Muscle of leg (tissue), 11 donors: ENCODE measurements around the gene CDK14. TPM values are rescaled to one million over a fixed set of nuclear protein-coding genes. Genes with fewer than 3 reads are reported as not detected.

ENCODE experiments used
- DNase-seq: peaks from one replicate; pipeline ENCODE4 v3.0.0; 2013
- H3K27ac ChIP-seq: one replicate; pipeline ENCODE4 v1.5.1; 2013; ENCODE audit warnings: mild to moderate bottlenecking, low read length, control low read depth
- H3K27me3 ChIP-seq: one replicate; pipeline ENCODE4 v1.6.1; 2013; ENCODE audit warnings: low read length; ENCODE audit not compliant: control insufficient read depth, insufficient read depth
- H3K36me3 ChIP-seq: one replicate; pipeline ENCODE4 v1.6.1; 2013; ENCODE audit warnings: low read length; ENCODE audit not compliant: control insufficient read depth, insufficient read depth
- H3K4me1 ChIP-seq: one replicate; pipeline ENCODE4 v1.6.1; 2013; ENCODE audit warnings: low read length; ENCODE audit not compliant: control insufficient read depth, insufficient read depth
- H3K4me3 ChIP-seq: one replicate; pipeline ENCODE4 v1.5.1; 2013; ENCODE audit warnings: low read length, control low read depth
- H3K9me3 ChIP-seq: replicated peaks from 2 replicates; pipeline ENCODE4 v1.6.1; 2013; ENCODE audit warnings: low read depth, low read length; ENCODE audit not compliant: control insufficient read depth
- WGBS: methylation state at CpG from one replicate; pipeline ENCODE4 v1.1.5; 2013; ENCODE audit warnings: missing lambda C conversion rate; ENCODE audit not compliant: insufficient coverage; 5-methylcytosine and 5-hydroxymethylcytosine counted together
- polyA plus RNA-seq, 8 donors: library from polyadenylated mRNA; unstranded; fragments of 120-200 nt; gene quantifications; one replicate each; pipeline versions ENCODE4 v1.2.1 to v1.2.3, GENCODE V29; 2013; ENCODE audit warnings: inconsistent platforms in 1 of 8, low replicate concordance in 1 of 8; ENCODE audit not compliant: insufficient read length in 8 of 8, insufficient read depth in 1 of 8
- total RNA-seq: library from RNA; stranded (reverse); fragments of 120-200 nt; gene quantifications from one replicate; pipeline ENCODE4 v1.2.4, GENCODE V29; 2013

The CDK14 gene
- total and polyA plus RNA-seq, 9 donors: 14.9 to 36.7 (median 21.3) TPM

GRCh38 chr7:90938371-90938770 is 342.2 kb downstream of the CDK14 start:
- Histone ChIP-seq H3K4me1 (peaks cover 6% of the 10 kb centered on the region), H3K36me3 (no peaks in the 10 kb centered on the region), H3K9me3 (no peaks in the 10 kb centered on the region), H3K27ac (no peak overlapping the region), H3K4me3 (no peak overlapping the region), H3K27me3 (no peaks in the 10 kb centered on the region)
- peak; percentile 20 for DNase-seq

GRCh38 chr7:90939666-90940065 is 343.5 kb downstream of the CDK14 start:
- Histone ChIP-seq H3K4me1 (no peaks in the 10 kb centered on the region), H3K36me3 (no peaks in the 10 kb centered on the region), H3K27ac (no peak overlapping the region), H3K4me3 (no peak overlapping the region), H3K27me3 (no peaks in the 10 kb centered on the region), H3K9me3 (no peaks in the 10 kb centered on the region)
- no CpG with 5 or more reads among the region's 3 CpGs for WGBS
- no peak for DNase-seq

- no peak for DNase-seq
- 94% methylated on average over 3 of the region's 3 CpGs for WGBS
- no peaks in the 10 kb centered on the region for H3K36me3 ChIP-seq
- H3K4me1 ChIP-seq: no peaks in the 10 kb centered on the region
- no peaks in the 10 kb centered on the region for H3K27me3 ChIP-seq
- H3K9me3 ChIP-seq: no peaks in the 10 kb centered on the region
- H3K4me3 ChIP-seq: no peak overlapping the region
- no peak overlapping the region for H3K27ac ChIP-seq
These were observed 347.9 kb downstream of the CDK14 start for GRCh38 chr7:90944021-90944420.

GRCh38 chr7:90945104-90945787 is 349.1 kb downstream of the CDK14 start:
- WGBS: 86% methylated on average over 1 of the region's 5 CpGs
- H3K36me3 ChIP-seq: no peaks in the 10 kb centered on the region
- peak overlapping the region; percentile 52 for H3K27ac ChIP-seq
- H3K27me3 ChIP-seq: no peaks in the 10 kb centered on the region
- no peaks in the 10 kb centered on the region for H3K4me1 ChIP-seq
- peak; percentile 92 for DNase-seq
- no peak overlapping the region for H3K4me3 ChIP-seq
- no peaks in the 10 kb centered on the region for H3K9me3 ChIP-seq

GRCh38 chr7:90946730-90947501 is 350.8 kb downstream of the CDK14 start:
- Histone ChIP-seq H3K4me3 (no peak overlapping the region), H3K27me3 (no peaks in the 10 kb centered on the region), H3K4me1 (no peaks in the 10 kb centered on the region), H3K9me3 (no peaks in the 10 kb centered on the region), H3K36me3 (no peaks in the 10 kb centered on the region), H3K27ac (no peak overlapping the region)
- no peak for DNase-seq
- WGBS: 71% methylated on average over 8 of the region's 10 CpGs

- DNase-seq: no peak
- Histone ChIP-seq H3K4me1 (no peaks in the 10 kb centered on the region), H3K36me3 (no peaks in the 10 kb centered on the region)
These were observed 352.0 kb downstream of the CDK14 start for GRCh38 chr7:90948085-90948484.

GRCh38 chr7:90951229-90951628 is 355.1 kb downstream of the CDK14 start:
- Histone ChIP-seq H3K4me3 (no peak overlapping the region), H3K9me3 (no peaks in the 10 kb centered on the region), H3K27ac (no peak overlapping the region), H3K36me3 (no peaks in the 10 kb centered on the region), H3K4me1 (no peaks in the 10 kb centered on the region), H3K27me3 (no peaks in the 10 kb centered on the region)
- no peak for DNase-seq
- no CpG with 5 or more reads among the region's 1 CpG for WGBS

More at GRCh38 chr7:90948085-90948484, 352.0 kb downstream of the CDK14 start:
- Histone ChIP-seq H3K4me3 (no peak overlapping the region), H3K27me3 (no peaks in the 10 kb centered on the region), H3K27ac (no peak overlapping the region), H3K9me3 (no peaks in the 10 kb centered on the region)

- H3K9me3 ChIP-seq: no peaks in the 10 kb centered on the region
- no peak overlapping the region for H3K4me3 ChIP-seq
- WGBS: 80% methylated on average over 1 of the region's 7 CpGs
- DNase-seq: no peak
- no peaks in the 10 kb centered on the region for H3K27me3 ChIP-seq
- no peaks in the 10 kb centered on the region for H3K36me3 ChIP-seq
- H3K27ac ChIP-seq: no peak overlapping the region
- no peaks in the 10 kb centered on the region for H3K4me1 ChIP-seq
These were observed 356.1 kb downstream of the CDK14 start for GRCh38 chr7:90951986-90952954.

GRCh38 chr7:90955641-90956207 is 359.6 kb downstream of the CDK14 start:
- Histone ChIP-seq H3K36me3 (no peaks in the 10 kb centered on the region), H3K4me1 (no peaks in the 10 kb centered on the region), H3K27ac (no peak overlapping the region), H3K9me3 (no peaks in the 10 kb centered on the region), H3K4me3 (no peak overlapping the region), H3K27me3 (no peaks in the 10 kb centered on the region)
- DNase-seq: no peak
- WGBS: no CpG with 5 or more reads among the region's 3 CpGs

GRCh38 chr7:90957883-90958282 is 361.8 kb downstream of the CDK14 start:
- 0% methylated on average over 1 of the region's 5 CpGs for WGBS
- peak; percentile 32 for DNase-seq
- H3K36me3 ChIP-seq: no peaks in the 10 kb centered on the region
- no peak overlapping the region for H3K27ac ChIP-seq
- no peaks in the 10 kb centered on the region for H3K9me3 ChIP-seq
- no peaks in the 10 kb centered on the region for H3K4me1 ChIP-seq
- H3K27me3 ChIP-seq: no peaks in the 10 kb centered on the region
- H3K4me3 ChIP-seq: no peak overlapping the region
